Calu3 (cell line): ENCODE results near the gene ENTPD2. TPM values are rescaled to one million over a fixed set of nuclear protein-coding genes. Genes with fewer than 3 reads are reported as not detected.

Experiments
- BruUV-seq: library from RNA; stranded (reverse); fragments of 400-500 nt; replicated peaks from 2 replicates; lab custom pipeline; 2021; lab: Mats Ljungman, UMichigan
- CTCF ChIA-PET: fragments of 300-600 bp; sonication (Branson Sonifier 250); formaldehyde crosslinking; loops from one replicate; lab custom pipeline; 2022; ENCODE audit warnings: antibody characterized with exemption; lab: Charles Lee
- DNase-seq: peaks from one replicate; pipeline ENCODE4 v3.0.0; 2022
- H3K27ac Mint-ChIP-seq: one replicate; pipeline ENCODE4 v1.8.0; 2022; ENCODE audit warnings: mixed read lengths; ENCODE audit not compliant: unreplicated experiment
- H3K27me3 Mint-ChIP-seq: one replicate; pipeline ENCODE4 v1.8.0; 2022; ENCODE audit warnings: mixed read lengths; ENCODE audit not compliant: unreplicated experiment
- H3K36me3 Mint-ChIP-seq: one replicate; pipeline ENCODE4 v1.8.0; 2022; ENCODE audit warnings: mild to moderate bottlenecking, moderate library complexity, mixed read lengths; ENCODE audit not compliant: insufficient read depth, unreplicated experiment
- H3K4me1 Mint-ChIP-seq: one replicate; pipeline ENCODE4 v1.8.0; 2022; ENCODE audit warnings: mild to moderate bottlenecking, low read depth, mixed read lengths; ENCODE audit not compliant: unreplicated experiment
- H3K4me3 Mint-ChIP-seq: one replicate; pipeline ENCODE4 v1.8.0; 2022; ENCODE audit warnings: mild to moderate bottlenecking, low read depth, moderate library complexity, mixed read lengths; ENCODE audit not compliant: unreplicated experiment
- H3K9me3 Mint-ChIP-seq: one replicate; pipeline ENCODE4 v1.8.0; 2022; ENCODE audit warnings: low read depth, mixed read lengths; ENCODE audit not compliant: unreplicated experiment
- intact Hi-C: fragments of 100-400 bp; cut with micrococcal nuclease; formaldehyde crosslinking; loops from one replicate; pipeline ENCODE4 v1.10.0; 2022; ENCODE audit not compliant: unreplicated experiment
- total RNA-seq: library from RNA; stranded (reverse); gene quantifications from 2 replicates; pipeline ENCODE4 v1.2.3, GENCODE V29; 2022
- TF ChIP-seq, protein P1 (sequence below): fragments of 200-600 bp; IDR thresholded peaks from one replicate; pipeline ENCODE4 v1.8.0; 2022; ENCODE audit warnings: antibody characterized with exemption; ENCODE audit not compliant: unreplicated experiment

ENTPD2 gene
- total RNA-seq, 1 experiment from 2014 or later, result 3.8 TPM

- CTCF ChIA-PET, result interaction anchor here (1.6 kb wide), 1 partner anchor 42 kb away, joined by 8 read pairs; the partner anchor contains the start of gene NPDC1
- H3K9me3 Mint-ChIP-seq, result no peaks in the 10 kb centered on the region
- no peak for DNase-seq
- peaks cover 48% of the 10 kb centered on the region for H3K36me3 Mint-ChIP-seq
- intact Hi-C loops, result no loop called here
- H3K27ac Mint-ChIP-seq, result no peak overlapping the region
- peaks cover 6% of the 10 kb centered on the region for H3K4me1 Mint-ChIP-seq
- no peaks in the 10 kb centered on the region for H3K27me3 Mint-ChIP-seq
- BruUV-seq, result no TSS peak
- H3K4me3 Mint-ChIP-seq, result peak overlapping the region; percentile 79
- TF ChIP-seq, protein P1, sequence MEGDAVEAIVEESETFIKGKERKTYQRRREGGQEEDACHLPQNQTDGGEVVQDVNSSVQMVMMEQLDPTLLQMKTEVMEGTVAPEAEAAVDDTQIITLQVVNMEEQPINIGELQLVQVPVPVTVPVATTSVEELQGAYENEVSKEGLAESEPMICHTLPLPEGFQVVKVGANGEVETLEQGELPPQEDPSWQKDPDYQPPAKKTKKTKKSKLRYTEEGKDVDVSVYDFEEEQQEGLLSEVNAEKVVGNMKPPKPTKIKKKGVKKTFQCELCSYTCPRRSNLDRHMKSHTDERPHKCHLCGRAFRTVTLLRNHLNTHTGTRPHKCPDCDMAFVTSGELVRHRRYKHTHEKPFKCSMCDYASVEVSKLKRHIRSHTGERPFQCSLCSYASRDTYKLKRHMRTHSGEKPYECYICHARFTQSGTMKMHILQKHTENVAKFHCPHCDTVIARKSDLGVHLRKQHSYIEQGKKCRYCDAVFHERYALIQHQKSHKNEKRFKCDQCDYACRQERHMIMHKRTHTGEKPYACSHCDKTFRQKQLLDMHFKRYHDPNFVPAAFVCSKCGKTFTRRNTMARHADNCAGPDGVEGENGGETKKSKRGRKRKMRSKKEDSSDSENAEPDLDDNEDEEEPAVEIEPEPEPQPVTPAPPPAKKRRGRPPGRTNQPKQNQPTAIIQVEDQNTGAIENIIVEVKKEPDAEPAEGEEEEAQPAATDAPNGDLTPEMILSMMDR, result no peak
Observed at GRCh38 chr9:137088121-137088520, 34.3 kb upstream of the ENTPD2 start.

- Mint-ChIP-seq H3K4me1 (peaks cover 6% of the 10 kb centered on the region), H3K27ac (no peak overlapping the region), H3K36me3 (peaks cover 49% of the 10 kb centered on the region), H3K4me3 (peak overlapping the region; percentile 79), H3K27me3 (no peaks in the 10 kb centered on the region), H3K9me3 (no peaks in the 10 kb centered on the region)
- no TSS peak for BruUV-seq
- no peak for DNase-seq
- intact Hi-C loops, result no loop called here
- CTCF ChIA-PET, result interaction anchor here (1.2 to 1.6 kb wide), 2 partner anchors 17 to 41 kb away, joined by 8 to 10 read pairs; partner anchors contain the start of genes NPDC1 and SAPCD2
- TF ChIP-seq, protein P1, result no peak
Observed at GRCh38 chr9:137087409-137087925, 33.6 kb upstream of the ENTPD2 start.

- DNase-seq, result peak; percentile 98
- TF ChIP-seq, protein P1, result no peak
- CTCF ChIA-PET, result interaction anchor here (0.5 to 1.6 kb wide), 8 partner anchors 16 to 425 kb away, joined by 3 to 12 read pairs (median 6); partner anchors contain the start of genes NPDC1 and SAPCD2
- peaks cover 49% of the 10 kb centered on the region for H3K36me3 Mint-ChIP-seq
- H3K4me3 Mint-ChIP-seq, result peak within 1 kb of the TSS; percentile 79
- no TSS peak for BruUV-seq
- H3K4me1 Mint-ChIP-seq, result peaks cover 6% of the 10 kb centered on the region
- H3K27me3 Mint-ChIP-seq, result no peaks in the 10 kb centered on the region
- H3K27ac Mint-ChIP-seq, result peak within 1 kb of the TSS; percentile 92
- no peaks in the 10 kb centered on the region for H3K9me3 Mint-ChIP-seq
- intact Hi-C loops, result no loop called here
Observed at GRCh38 chr9:137086531-137087408, 32.9 kb upstream of the ENTPD2 start, which contains the start of gene MAN1B1. TSS of gene MAN1B1 (plus strand) at chr9:137086985. CDS start at chr9:137087000, 15 bp downstream.

DNA sequence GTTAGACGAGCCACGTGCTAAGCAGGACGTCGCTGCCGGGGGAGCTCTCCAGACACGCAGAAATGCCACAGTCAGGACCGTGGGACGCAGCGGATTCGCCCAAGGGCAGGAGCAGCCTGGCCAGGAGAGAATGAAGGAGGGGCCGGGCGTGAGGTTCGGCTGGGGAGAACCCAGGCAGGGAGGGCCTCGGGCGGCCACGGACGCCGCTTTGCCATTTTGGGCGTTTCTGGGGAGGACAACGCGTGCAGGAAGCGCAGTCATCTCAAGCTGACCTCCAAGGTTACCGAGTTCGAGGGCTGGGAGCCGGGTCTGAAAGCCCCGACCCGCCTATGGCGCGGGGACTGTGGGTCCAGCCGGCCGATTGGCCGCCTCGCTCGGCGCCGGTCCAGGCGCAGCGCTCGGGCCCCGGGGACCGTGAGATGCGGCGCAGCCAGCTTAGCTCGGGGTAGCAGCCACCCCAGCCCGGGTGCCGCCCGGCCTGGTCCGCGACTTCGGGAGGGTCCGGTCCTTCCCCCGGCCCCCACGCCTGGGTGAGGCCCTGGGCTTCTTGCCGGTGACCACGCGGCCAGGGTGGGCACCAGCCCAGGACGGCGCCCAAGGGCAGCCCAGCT lies 32.2 kb upstream of the ENTPD2 start:
- Mint-ChIP-seq H3K36me3 (peaks cover 49% of the 10 kb centered on the region), H3K4me1 (peaks cover 6% of the 10 kb centered on the region), H3K27ac (peak overlapping the region; percentile 92), H3K27me3 (no peaks in the 10 kb centered on the region), H3K9me3 (no peaks in the 10 kb centered on the region), H3K4me3 (peak overlapping the region; percentile 79)
- intact Hi-C loops, result no loop called here
- TF ChIP-seq, protein P1, result no peak
- CTCF ChIA-PET, result interaction anchor here (0.6 to 1.3 kb wide), 8 partner anchors 15 to 753 kb away, joined by 3 to 12 read pairs (median 4); partner anchors contain the start of gene SAPCD2
- no peak for DNase-seq
- TSS peak; percentile 84 for BruUV-seq
